ENCODE data around the gene ST6GAL2. TPM values are rescaled to one million over a fixed set of nuclear protein-coding genes. Genes with fewer than 3 reads are reported as not detected.

Gene ST6GAL2
- total RNA-seq, 2 donors from 2014 or later: 2.4 to 48.3 TPM

- intact Hi-C loops (cut with DNase I): no loop called here
- 88% methylated on average over 10 of the region's 10 CpGs for WGBS
- TF ChIP-seq CTCF (IDR thresholded peaks at IDR 0.05) (no peak), POLR2A (IDR thresholded peaks at IDR 0.05) (no peak), POLR2AphosphoS5 (IDR thresholded peaks at IDR 0.05) (no peak)
- no peak overlapping the region for H3K4me3 ChIP-seq
- H3K36me3 ChIP-seq: no peaks in the 10 kb centered on the region
- H3K27me3 ChIP-seq (replicated peaks; ENCODE audit: insufficient read depth): no peaks in the 10 kb centered on the region
- no peak overlapping the region for H3K27ac ChIP-seq
- H3K4me1 ChIP-seq (replicated peaks): no peaks in the 10 kb centered on the region
- no peaks in the 10 kb centered on the region for H3K9me3 ChIP-seq
- DNase-seq (ENCODE audit: low spot score): no peak
These were observed 84.9 kb downstream of the ST6GAL2 start for GRCh38 chr2:106800976-106801655.

GRCh38 chr2:106800180-106800579 is 85.8 kb downstream of the ST6GAL2 start:
- no peak for TF ChIP-seq POLR2A (IDR thresholded peaks at IDR 0.05)
- no peak for TF ChIP-seq POLR2AphosphoS5 (IDR thresholded peaks at IDR 0.05)
- no peak for TF ChIP-seq CTCF (IDR thresholded peaks at IDR 0.05)
- H3K27ac ChIP-seq: no peak overlapping the region
- DNase-seq (ENCODE audit: low spot score): no peak
- H3K36me3 ChIP-seq: no peaks in the 10 kb centered on the region
- no peaks in the 10 kb centered on the region for H3K27me3 ChIP-seq (replicated peaks; ENCODE audit: insufficient read depth)
- no peaks in the 10 kb centered on the region for H3K4me1 ChIP-seq (replicated peaks)
- H3K4me3 ChIP-seq: no peak overlapping the region
- intact Hi-C loops (cut with DNase I): no loop called here
- H3K9me3 ChIP-seq: no peaks in the 10 kb centered on the region
- WGBS: 100% methylated on average over 4 of the region's 4 CpGs

- Histone ChIP-seq H3K36me3 (no peaks in the 10 kb centered on the region), H3K27ac (no peak overlapping the region), H3K4me3 (no peak overlapping the region), H3K27me3 (replicated peaks; ENCODE audit: insufficient read depth) (no peaks in the 10 kb centered on the region), H3K9me3 (no peaks in the 10 kb centered on the region), H3K4me1 (replicated peaks) (no peaks in the 10 kb centered on the region)
- no peak for TF ChIP-seq POLR2AphosphoS5 (IDR thresholded peaks at IDR 0.05)
- no peak for TF ChIP-seq CTCF (IDR thresholded peaks at IDR 0.05)
- TF ChIP-seq POLR2A (IDR thresholded peaks at IDR 0.05): no peak
- 71% methylated on average over 5 of the region's 5 CpGs for WGBS
- intact Hi-C loops (cut with DNase I): no loop called here
- no peak for DNase-seq (ENCODE audit: low spot score)
These were observed 87.0 kb downstream of the ST6GAL2 start for GRCh38 chr2:106798826-106799552.

- Histone ChIP-seq H3K27me3 (replicated peaks; ENCODE audit: insufficient read depth) (no peaks in the 10 kb centered on the region), H3K27ac (no peak overlapping the region), H3K9me3 (no peaks in the 10 kb centered on the region), H3K4me1 (replicated peaks) (no peaks in the 10 kb centered on the region), H3K4me3 (no peak overlapping the region), H3K36me3 (no peaks in the 10 kb centered on the region)
- 90% methylated on average over 5 of the region's 5 CpGs for WGBS
- intact Hi-C loops (cut with DNase I): no loop called here
- no peak for DNase-seq (ENCODE audit: low spot score)
- TF ChIP-seq POLR2A (IDR thresholded peaks at IDR 0.05): no peak
- TF ChIP-seq POLR2AphosphoS5 (IDR thresholded peaks at IDR 0.05): no peak
- no peak for TF ChIP-seq CTCF (IDR thresholded peaks at IDR 0.05)
These were observed 88.5 kb downstream of the ST6GAL2 start for GRCh38 chr2:106797494-106797893.

GRCh38 chr2:106792671-106793070 is 93.3 kb downstream of the ST6GAL2 start:
- no peaks in the 10 kb centered on the region for H3K9me3 ChIP-seq
- intact Hi-C loops (cut with DNase I): no loop called here
- WGBS: 47% methylated on average over 2 of the region's 2 CpGs

More at GRCh38 chr2:106792671-106793070, 93.3 kb downstream of the ST6GAL2 start:
- TF ChIP-seq POLR2AphosphoS5 (IDR thresholded peaks at IDR 0.05) (peak; percentile 53), POLR2A (IDR thresholded peaks at IDR 0.05) (no peak)
- no peak overlapping the region for H3K27ac ChIP-seq
- no peaks in the 10 kb centered on the region for H3K4me1 ChIP-seq (replicated peaks)
- H3K27me3 ChIP-seq (replicated peaks; ENCODE audit: insufficient read depth): no peaks in the 10 kb centered on the region
- H3K36me3 ChIP-seq: no peaks in the 10 kb centered on the region
- DNase-seq (ENCODE audit: low spot score): peak; percentile 13
- no peak overlapping the region for H3K4me3 ChIP-seq
